ENCODE measurements around the gene BPI. TPM values are rescaled to one million over a fixed set of nuclear protein-coding genes. Genes with fewer than 3 reads are reported as not detected.

The BPI gene
- total RNA-seq, 4 donors from 2014 or later, result 0.22 to 0.40 TPM; not detected in 2

- H3K27me3 ChIP-seq, result no peaks in the 10 kb centered on the region
- 80 to 87% methylated on average over 4 of the region's 4 CpGs for WGBS, 2 donors
- no peak for DNase-seq
- H3K27ac ChIP-seq, result no peak overlapping the region
- no peaks in the 10 kb centered on the region for H3K4me1 ChIP-seq
- H3K4me3 ChIP-seq (replicated peaks in 1 of 3), result no peak overlapping the region
- H3K9me3 ChIP-seq, result no peaks in the 10 kb centered on the region
- TF ChIP-seq POLR2A (IDR thresholded peaks at IDR 0.05) (no peak), CTCF (IDR thresholded peaks at IDR 0.05) (no peak)
- H3K36me3 ChIP-seq, result no peaks in the 10 kb centered on the region
- intact Hi-C loops (cut with DNase I), result no loop called here
These were observed 79.2 kb downstream of the BPI start for GRCh38 chr20:38383147-38383546.

- no peaks in the 10 kb centered on the region for H3K36me3 ChIP-seq
- no peaks in the 10 kb centered on the region for H3K4me1 ChIP-seq
- no peak overlapping the region for H3K27ac ChIP-seq
- H3K4me3 ChIP-seq (replicated peaks in 1 of 3), result no peak overlapping the region
- intact Hi-C loops (cut with DNase I), result no loop called here
- 76 to 85% methylated on average over 8 of the region's 8 CpGs for WGBS, 2 donors
- TF ChIP-seq CTCF (IDR thresholded peaks at IDR 0.05) (no peak), POLR2A (IDR thresholded peaks at IDR 0.05) (no peak)
- no peaks in the 10 kb centered on the region for H3K27me3 ChIP-seq
- DNase-seq, result no peak
- no peaks in the 10 kb centered on the region for H3K9me3 ChIP-seq
These were observed 82.0 kb downstream of the BPI start for GRCh38 chr20:38386004-38386403.

GRCh38 chr20:38386851-38387250, 82.9 kb downstream of the BPI start:
- Histone ChIP-seq H3K27ac (no peak overlapping the region), H3K4me3 (replicated peaks in 1 of 3) (no peak overlapping the region), H3K4me1 (no peaks in the 10 kb centered on the region), H3K36me3 (no peaks in the 10 kb centered on the region), H3K27me3 (no peaks in the 10 kb centered on the region), H3K9me3 (no peaks in the 10 kb centered on the region)
- DNase-seq, result no peak
- 72 to 76% methylated on average over 2 of the region's 2 CpGs for WGBS, 2 donors
- TF ChIP-seq POLR2A (IDR thresholded peaks at IDR 0.05), result no peak
- no peak for TF ChIP-seq CTCF (IDR thresholded peaks at IDR 0.05)
- intact Hi-C loops (cut with DNase I), result no loop called here

Other genes with a start within 250 kb of the BPI start
- 100 to 1,000 TPM in 1 of 4 donors, 10 to 100 TPM in 3; 16.9 to 133 (median 18.4) TPM for gene TGM2, start 138.9 kb upstream of the BPI start, total RNA-seq
- 1 to 10 TPM; 1.0 to 5.5 (median 1.7) TPM for gene KIAA1755, start 43.4 kb upstream of the BPI start, total RNA-seq
- gene LBP, start 42.3 kb downstream of the BPI start, total RNA-seq, result 1 to 10 TPM in 3 of 4 donors, under 1 TPM in 1; 0.45 to 3.4 (median 2.3) TPM
- 10 to 100 TPM; 13.3 to 38.4 (median 18.7) TPM for gene SNHG17, start 131.2 kb downstream of the BPI start, total RNA-seq
- gene RALGAPB, start 168.7 kb downstream of the BPI start, total RNA-seq, result 10 to 100 TPM; 53.6 to 79.8 (median 62.1) TPM